KBM-7 (cell line): Measurements from ENCODE around the gene INO80D.

ENCODE experiments used
- DNase-seq: peaks from one replicate; pipeline ENCODE4 v3.0.0-alpha.2; 2015
- in situ Hi-C: fragments of 300-500 bp; cut with MboI; formaldehyde crosslinking; loops from 2 replicates; pipeline ENCODE4 v1.14.3; 2020; ENCODE audit warnings: low sequenced_read_pairs, low pct_unique_long_range_greater_than_20kb, mixed read lengths

The INO80D gene

DNA sequence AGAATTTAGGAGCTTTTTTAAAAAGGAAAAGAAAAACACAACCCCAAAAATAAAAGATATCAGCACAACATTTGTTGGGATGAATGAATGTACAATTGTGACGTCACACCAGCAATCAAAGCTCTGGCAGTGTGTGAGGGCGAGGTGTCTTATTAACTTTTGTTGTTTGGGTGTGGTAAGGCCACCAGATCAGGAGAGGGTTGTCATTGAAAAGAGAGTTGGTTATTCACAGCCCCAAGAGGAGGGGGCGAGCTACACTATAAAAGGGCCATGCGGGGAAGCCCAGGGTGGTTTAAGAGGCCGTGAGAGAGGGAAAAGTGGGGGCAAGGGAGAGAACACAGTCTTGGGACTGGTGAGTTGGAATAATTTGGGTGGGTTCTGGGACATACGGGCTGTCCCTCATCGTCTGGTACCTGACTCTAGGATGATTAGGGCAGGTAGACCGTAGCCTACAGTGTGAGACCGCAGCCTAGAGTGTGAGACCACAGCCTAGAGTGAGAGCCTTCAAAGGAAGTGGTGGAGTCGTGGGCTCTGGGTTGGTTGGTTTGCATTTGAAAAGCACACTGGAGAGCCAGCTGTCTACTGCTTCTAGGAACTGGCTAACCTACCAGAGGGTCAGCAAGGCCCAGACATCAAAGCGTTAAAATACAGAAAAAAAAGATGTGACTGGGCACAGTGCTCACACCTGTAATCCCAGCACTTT is 128.4 kb downstream of the INO80D start:
- no peak for DNase-seq
- in situ Hi-C loops = no loop called here

DNA sequence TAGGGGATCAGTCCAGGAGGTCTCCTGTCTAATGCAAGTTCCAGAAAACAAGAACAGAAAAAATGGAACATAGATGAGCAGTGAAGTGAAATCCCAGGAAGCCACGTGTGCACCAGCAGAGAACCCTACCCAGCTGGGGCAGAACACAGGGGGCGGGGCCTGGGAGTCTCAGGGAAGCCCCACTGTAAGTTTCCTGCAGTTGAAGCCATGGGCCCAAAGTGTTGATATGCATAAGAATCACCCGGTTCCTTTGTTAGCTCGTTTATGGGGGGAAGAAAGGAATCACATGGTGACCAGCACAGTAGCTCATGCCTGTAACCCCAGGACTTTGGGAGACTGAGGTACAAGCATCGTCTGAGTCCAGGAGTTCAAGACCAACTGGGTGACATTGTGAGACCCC is 131.3 kb downstream of the INO80D start:
- DNase-seq = no peak
- in situ Hi-C loops = no loop called here

DNA sequence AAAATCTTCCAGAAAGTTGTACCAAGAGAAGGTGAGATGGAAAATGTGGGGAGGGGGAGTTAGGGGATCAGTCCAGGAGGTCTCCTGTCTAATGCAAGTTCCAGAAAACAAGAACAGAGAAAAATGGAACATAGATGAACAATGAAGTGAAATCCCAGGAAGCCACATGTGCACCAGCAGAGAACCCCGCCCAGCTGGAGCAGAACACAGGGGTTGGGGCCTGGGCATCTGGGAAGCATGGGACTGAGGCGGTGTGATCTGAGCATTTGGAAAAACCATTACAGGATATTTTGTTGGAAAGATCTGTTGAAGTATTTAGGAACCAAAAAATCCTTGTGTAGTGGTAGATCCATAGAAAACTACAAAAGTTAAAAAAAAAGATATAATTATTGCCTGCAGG is 133.7 kb downstream of the INO80D start:
- in situ Hi-C loops = no loop called here

DNA sequence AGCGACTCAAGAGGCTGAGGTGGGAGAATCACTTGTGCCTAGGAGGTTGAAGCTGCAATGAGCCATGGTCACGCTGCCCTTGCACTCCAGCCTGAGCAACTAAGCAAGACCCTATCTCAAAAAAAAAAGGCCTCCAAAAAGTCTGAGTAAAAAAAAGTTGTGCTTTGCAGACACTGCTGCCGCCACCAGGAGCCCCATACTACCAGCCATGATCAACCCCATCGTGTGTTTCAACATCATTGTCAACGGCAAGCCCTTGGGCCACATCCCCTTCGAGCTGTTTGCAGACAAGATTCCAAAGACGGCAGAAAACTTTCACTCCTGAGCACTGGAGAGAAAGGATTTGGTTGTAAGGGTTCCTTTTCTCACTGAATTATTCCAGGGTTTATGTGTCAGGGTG is 137.1 kb downstream of the INO80D start:
- no peak for DNase-seq
- in situ Hi-C loops = no loop called here

More for the DNA sequence above, 133.7 kb downstream of the INO80D start:
- no peak for DNase-seq

DNA sequence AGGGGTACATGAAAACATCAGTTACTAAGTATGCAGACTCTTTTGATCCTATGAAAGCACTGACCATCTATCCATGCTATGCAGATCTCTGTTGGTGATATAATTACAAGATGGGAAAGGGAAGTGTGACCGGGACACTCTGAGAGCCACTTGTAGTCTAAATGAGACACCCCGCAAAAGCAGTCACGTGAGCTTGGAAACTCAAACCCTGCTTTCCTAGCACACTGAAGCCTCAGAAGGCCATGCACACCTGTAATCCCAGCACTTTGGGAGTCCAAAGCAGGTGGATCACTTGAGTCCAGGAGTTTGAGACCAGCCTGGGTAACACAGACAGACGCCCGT is 137.5 kb downstream of the INO80D start:
- in situ Hi-C loops = no loop called here

DNA sequence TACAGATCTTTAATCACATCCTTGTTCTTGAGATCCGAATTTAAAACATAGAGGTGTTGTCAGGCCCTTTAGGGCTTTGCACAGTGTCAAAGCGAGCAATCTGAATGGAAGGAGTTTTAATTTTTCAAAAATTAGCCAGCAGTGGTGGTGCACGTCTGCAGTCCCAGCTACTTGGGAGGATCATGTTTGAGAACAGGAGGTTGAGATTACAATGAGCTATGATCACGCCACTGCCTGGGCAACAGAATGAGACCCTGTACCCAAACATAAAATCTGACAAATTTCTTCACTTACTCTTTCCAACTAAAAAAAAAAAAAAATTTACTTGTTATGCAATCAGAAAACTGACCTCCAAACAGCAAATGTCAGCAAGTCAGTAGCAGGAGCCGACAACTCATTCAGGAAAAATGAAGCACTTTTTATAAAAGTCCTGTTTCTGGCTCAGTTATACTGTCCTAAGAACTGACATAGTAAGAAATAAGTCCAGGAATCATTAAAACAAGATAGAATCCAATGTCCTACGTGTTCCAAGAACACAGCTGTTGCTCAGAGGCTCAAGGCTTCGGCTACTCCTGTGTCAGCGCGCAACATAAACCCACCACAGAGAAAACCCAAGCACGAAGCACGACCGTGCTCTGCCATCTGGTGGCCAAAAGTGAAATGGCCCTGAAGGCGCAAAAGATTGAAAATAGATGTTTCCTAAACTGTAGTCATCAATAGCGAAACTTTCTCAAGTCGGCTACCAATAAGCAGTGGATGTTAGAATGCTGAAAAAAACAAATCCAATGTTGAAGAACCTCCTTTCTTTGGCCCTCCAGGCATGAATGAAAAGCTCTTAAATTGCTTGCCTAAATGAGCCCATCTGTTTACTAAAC is 138.1 kb downstream of the INO80D start:
- in situ Hi-C loops = no loop called here

More for the DNA sequence above, 137.5 kb downstream of the INO80D start:
- no peak for DNase-seq

DNA sequence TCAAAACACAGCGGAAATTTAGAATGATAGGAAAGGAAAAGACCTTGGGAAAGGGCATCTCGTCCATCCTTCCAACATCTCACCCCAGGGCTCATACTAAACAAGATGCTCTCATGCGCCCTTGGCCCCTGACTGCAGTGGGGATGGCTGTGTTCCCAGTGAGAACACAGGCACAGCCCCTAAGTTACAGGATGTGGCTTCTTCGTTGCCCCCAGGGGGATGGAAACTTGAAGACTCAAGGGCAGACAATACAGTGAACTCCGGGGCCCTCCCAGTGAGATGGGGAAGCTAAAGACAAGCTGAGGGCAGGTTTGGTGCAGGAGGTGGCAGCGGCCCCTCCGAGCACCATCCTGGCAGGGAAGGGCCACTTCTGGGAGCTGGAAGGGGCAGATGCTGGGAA is 139.7 kb downstream of the INO80D start:
- in situ Hi-C loops = no loop called here

More for the DNA sequence above, 138.1 kb downstream of the INO80D start:
- DNase-seq = peak; percentile 73

More for the DNA sequence above, 139.7 kb downstream of the INO80D start:
- DNase-seq = no peak
